Neural progenitor cell (in vitro differentiated cells): ENCODE measurements around the gene NANP. TPM values are rescaled to one million over a fixed set of nuclear protein-coding genes. Genes with fewer than 3 reads are reported as not detected.
"Not testable (repeated sequence)": the region's sequence is repeated elsewhere in the genome, so short reads cannot be mapped to it uniquely, and the experiment has no call there.

Experiments
- DNase-seq: peaks from one replicate; pipeline ENCODE4 v3.0.0-alpha.2; 2016; ENCODE audit warnings: low spot score
- H2AFZ ChIP-seq: fragments of 200-600 bp; sonication (generic); replicated peaks from 2 replicates; pipeline ENCODE4 v1.6.1; 2016; ENCODE audit warnings: antibody characterized with exemption
- H3F3A ChIP-seq: fragments of 200-600 bp; sonication (generic); 2 replicates; pipeline ENCODE4 v1.6.1; 2016; ENCODE audit warnings: antibody characterized with exemption, low read depth
- H3K27ac ChIP-seq: fragments of 200-600 bp; sonication (generic); 2 replicates; pipeline ENCODE4 v1.5.1; 2016; ENCODE audit warnings: mild to moderate bottlenecking
- H3K27me3 ChIP-seq: fragments of 200-600 bp; sonication (generic); 2 replicates; pipeline ENCODE4 v1.6.1; 2016; ENCODE audit warnings: mild to moderate bottlenecking, moderate library complexity
- H3K36me3 ChIP-seq: fragments of 200-600 bp; sonication (generic); 2 replicates; pipeline ENCODE4 v1.5.1; 2016
- H3K4me1 ChIP-seq: fragments of 200-600 bp; sonication (generic); 2 replicates; pipeline ENCODE4 v1.6.1; 2016; ENCODE audit warnings: mixed run types
- H3K4me2 ChIP-seq: fragments of 200-600 bp; sonication (generic); 2 replicates; pipeline ENCODE4 v1.6.1; 2016
- H3K4me3 ChIP-seq: fragments of 200-600 bp; sonication (generic); 2 replicates; pipeline ENCODE4 v1.5.1; 2016
- H3K79me2 ChIP-seq: fragments of 200-600 bp; sonication (generic); 2 replicates; pipeline ENCODE4 v1.6.1; 2016; ENCODE audit warnings: low read depth
- H3K9ac ChIP-seq: fragments of 200-600 bp; sonication (generic); 2 replicates; pipeline ENCODE4 v1.6.1; 2016
- H3K9me3 ChIP-seq: fragments of 200-600 bp; sonication (generic); 2 replicates; pipeline ENCODE4 v1.5.1; 2016; ENCODE audit warnings: low read depth
- H4K20me1 ChIP-seq: fragments of 200-600 bp; sonication (generic); 2 replicates; pipeline ENCODE4 v1.6.1; 2016; ENCODE audit warnings: low read depth
- H3K27ac Mint-ChIP-seq: 3 replicates; pipeline ENCODE4 v1.8.0; 2021; ENCODE audit warnings: mixed read lengths
- H3K27me3 Mint-ChIP-seq: 2 replicates; pipeline ENCODE4 v1.8.0; 2022; ENCODE audit warnings: low read depth, mild to moderate bottlenecking, inconsistent platforms, moderate library complexity, mixed read lengths; ENCODE audit not compliant: insufficient read depth
- H3K36me3 Mint-ChIP-seq: 3 replicates; pipeline ENCODE4 v1.8.0; 2021; ENCODE audit warnings: mixed read lengths
- H3K4me1 Mint-ChIP-seq: 3 replicates; pipeline ENCODE4 v1.8.0; 2021; ENCODE audit warnings: mixed read lengths
- H3K4me3 Mint-ChIP-seq: 3 replicates; pipeline ENCODE4 v1.8.0; 2021; ENCODE audit warnings: mild to moderate bottlenecking, moderate library complexity, mixed read lengths
- H3K9me3 Mint-ChIP-seq: 3 replicates; pipeline ENCODE4 v1.8.0; 2020; ENCODE audit warnings: mixed read lengths
- EZH2 ChIP-seq: fragments of 200-600 bp; sonication (generic); IDR thresholded peaks from 2 replicates; pipeline ENCODE4 v1.6.1; 2017; ENCODE audit warnings: antibody characterized with exemption, mild to moderate bottlenecking, moderate library complexity
- EZH2phosphoT487 ChIP-seq: fragments of 200-600 bp; sonication (generic); IDR thresholded peaks from 2 replicates; pipeline ENCODE4 v1.6.1; 2017; ENCODE audit warnings: antibody characterized with exemption
- total RNA-seq: library from RNA; depleted of rRNA; stranded (reverse); fragments of >200 nt; gene quantifications from 2 replicates; pipeline ENCODE4 v1.2.3, GENCODE V29; 2015; ENCODE audit warnings: low replicate concordance
- TF ChIP-seq, protein P1 (sequence below): fragments of 200-600 bp; sonication (generic); IDR thresholded peaks from 2 replicates; pipeline ENCODE4 v1.5.1; 2017; ENCODE audit warnings: antibody characterized with exemption, mild to moderate bottlenecking

Gene NANP
- total RNA-seq, 1 donor from 2014 or later, result 3.5 TPM

- Mint-ChIP-seq H3K4me1 (no peaks in the 10 kb centered on the region), H3K27me3 (peaks cover 3% of the 10 kb centered on the region), H3K4me3 (no peak overlapping the region), H3K9me3 (no peaks in the 10 kb centered on the region), H3K36me3 (no peaks in the 10 kb centered on the region), H3K27ac (no peak overlapping the region)
- H3K4me2 ChIP-seq, result no peak overlapping the region
- no peaks in the 10 kb centered on the region for H3K4me1 ChIP-seq
- no peak overlapping the region for H3K9ac ChIP-seq
- no peak overlapping the region for H3K4me3 ChIP-seq
- H3K79me2 ChIP-seq, result no peaks in the 10 kb centered on the region
- no peak overlapping the region for H3K27ac ChIP-seq
- H2AFZ ChIP-seq, result no peak overlapping the region
- no peaks in the 10 kb centered on the region for H3F3A ChIP-seq
- no peak for DNase-seq
- no peaks in the 10 kb centered on the region for H4K20me1 ChIP-seq
- H3K36me3 ChIP-seq, result no peaks in the 10 kb centered on the region
- TF ChIP-seq EZH2, result no peak
- TF ChIP-seq, protein P1, sequence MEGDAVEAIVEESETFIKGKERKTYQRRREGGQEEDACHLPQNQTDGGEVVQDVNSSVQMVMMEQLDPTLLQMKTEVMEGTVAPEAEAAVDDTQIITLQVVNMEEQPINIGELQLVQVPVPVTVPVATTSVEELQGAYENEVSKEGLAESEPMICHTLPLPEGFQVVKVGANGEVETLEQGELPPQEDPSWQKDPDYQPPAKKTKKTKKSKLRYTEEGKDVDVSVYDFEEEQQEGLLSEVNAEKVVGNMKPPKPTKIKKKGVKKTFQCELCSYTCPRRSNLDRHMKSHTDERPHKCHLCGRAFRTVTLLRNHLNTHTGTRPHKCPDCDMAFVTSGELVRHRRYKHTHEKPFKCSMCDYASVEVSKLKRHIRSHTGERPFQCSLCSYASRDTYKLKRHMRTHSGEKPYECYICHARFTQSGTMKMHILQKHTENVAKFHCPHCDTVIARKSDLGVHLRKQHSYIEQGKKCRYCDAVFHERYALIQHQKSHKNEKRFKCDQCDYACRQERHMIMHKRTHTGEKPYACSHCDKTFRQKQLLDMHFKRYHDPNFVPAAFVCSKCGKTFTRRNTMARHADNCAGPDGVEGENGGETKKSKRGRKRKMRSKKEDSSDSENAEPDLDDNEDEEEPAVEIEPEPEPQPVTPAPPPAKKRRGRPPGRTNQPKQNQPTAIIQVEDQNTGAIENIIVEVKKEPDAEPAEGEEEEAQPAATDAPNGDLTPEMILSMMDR, result no peak
- TF ChIP-seq EZH2phosphoT487, result no peak
- H3K27me3 ChIP-seq, result no peaks in the 10 kb centered on the region
- H3K9me3 ChIP-seq, result no peaks in the 10 kb centered on the region
Measured at GRCh38 chr20:25600632-25601031, 23.2 kb downstream of the NANP start.

DNA sequence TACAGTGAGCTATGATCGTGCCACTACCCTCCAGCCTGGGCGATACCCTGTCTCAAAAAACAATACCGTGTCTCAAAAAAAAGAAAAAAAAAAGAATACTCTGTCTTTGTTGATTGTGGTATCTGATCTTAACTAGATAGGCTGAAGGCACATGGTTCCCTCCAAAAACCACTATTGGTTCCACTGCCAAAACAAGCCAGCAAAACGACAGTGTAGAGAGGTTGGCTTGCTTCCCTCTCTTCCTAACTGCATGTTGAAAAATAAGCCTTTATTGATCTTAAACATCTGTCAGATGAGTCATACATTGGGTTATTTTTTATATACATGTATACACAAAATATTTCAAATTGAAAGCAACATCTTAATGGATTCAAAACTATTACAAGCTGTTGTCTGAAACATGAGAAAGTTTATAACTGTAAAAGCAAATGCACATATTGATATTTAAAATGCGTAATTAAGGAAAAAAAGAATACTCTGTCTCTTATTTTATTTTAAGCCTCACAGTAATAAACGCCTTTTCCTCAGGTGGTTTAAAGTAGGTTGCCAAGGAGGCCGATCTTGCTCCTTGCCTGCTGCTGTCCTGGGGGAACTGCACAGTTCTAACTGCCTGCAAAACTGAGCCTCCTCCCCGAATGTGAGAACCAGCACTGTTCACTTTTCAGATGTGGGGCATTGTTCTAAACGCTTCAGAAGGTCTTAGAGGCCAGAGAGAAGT lies 31.5 kb downstream of the NANP start:
- H2AFZ ChIP-seq, result no peak overlapping the region
- DNase-seq, result no peak
- Mint-ChIP-seq H3K4me1 (peaks cover 10% of the 10 kb centered on the region), H3K9me3 (no peaks in the 10 kb centered on the region), H3K36me3 (no peaks in the 10 kb centered on the region), H3K27me3 (peaks cover under 1% of the 10 kb centered on the region), H3K4me3 (no peak overlapping the region), H3K27ac (no peak overlapping the region)
- no peak overlapping the region for H3K4me2 ChIP-seq
- no peaks in the 10 kb centered on the region for H3K9me3 ChIP-seq
- no peaks in the 10 kb centered on the region for H3F3A ChIP-seq
- no peaks in the 10 kb centered on the region for H3K27me3 ChIP-seq
- H4K20me1 ChIP-seq, result no peaks in the 10 kb centered on the region
- no peaks in the 10 kb centered on the region for H3K4me1 ChIP-seq
- TF ChIP-seq EZH2phosphoT487, result no peak
- H3K9ac ChIP-seq, result no peak overlapping the region
- no peaks in the 10 kb centered on the region for H3K79me2 ChIP-seq
- H3K36me3 ChIP-seq, result no peaks in the 10 kb centered on the region
- no peak overlapping the region for H3K27ac ChIP-seq
- no peak overlapping the region for H3K4me3 ChIP-seq

DNA sequence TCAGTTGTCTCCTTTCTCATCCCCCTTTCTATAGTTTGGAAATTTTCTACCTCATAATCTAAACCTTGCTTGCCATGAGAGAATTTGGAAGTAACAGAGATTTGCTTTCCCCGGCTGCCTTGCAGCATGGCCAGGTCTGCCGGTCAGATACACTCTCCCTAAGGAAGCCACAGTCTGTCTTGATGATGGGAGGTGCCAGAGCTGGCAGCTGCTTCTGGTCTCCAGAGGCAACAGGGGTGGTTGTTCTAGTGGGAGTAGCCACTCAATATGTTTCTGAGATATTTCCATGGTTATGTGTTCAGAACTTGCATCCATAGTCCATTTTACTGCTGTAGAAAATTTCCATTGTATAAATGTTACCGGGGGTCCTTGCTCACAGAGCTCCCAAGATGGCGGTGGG lies 33.0 kb downstream of the NANP start:
- not testable (repeated sequence) for H3K9ac ChIP-seq, H3K4me3 Mint-ChIP-seq, H3K9me3 Mint-ChIP-seq, H3F3A ChIP-seq, H3K36me3 Mint-ChIP-seq, H3K36me3 ChIP-seq, H3K9me3 ChIP-seq, H2AFZ ChIP-seq, H3K4me1 ChIP-seq, H3K27me3 Mint-ChIP-seq, H4K20me1 ChIP-seq, H3K79me2 ChIP-seq, H3K27me3 ChIP-seq, H3K4me2 ChIP-seq, H3K27ac ChIP-seq, DNase-seq, H3K27ac Mint-ChIP-seq, H3K4me3 ChIP-seq
- H3K4me1 Mint-ChIP-seq, result peaks cover 12% of the 10 kb centered on the region

DNA sequence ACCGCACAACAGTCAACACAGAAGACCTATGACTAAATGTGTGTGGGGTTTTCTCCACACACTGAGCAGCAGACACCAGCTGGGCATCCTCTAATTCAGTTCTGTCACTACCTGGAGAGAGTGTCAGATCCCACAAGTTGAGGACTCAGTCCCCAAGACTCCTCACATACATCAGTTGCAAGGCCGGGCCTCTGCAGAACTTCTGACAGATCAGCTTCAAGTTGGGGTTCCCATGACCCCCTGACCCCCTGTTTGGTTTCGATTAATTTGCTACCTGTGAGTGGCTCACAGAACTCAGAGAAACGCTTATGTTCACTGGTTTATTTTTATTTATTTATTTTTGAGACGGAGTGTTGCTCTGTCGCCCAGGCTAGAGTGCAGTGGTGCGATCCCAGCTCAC lies 35.3 kb downstream of the NANP start:
- TF ChIP-seq, protein P1, result no peak
- no peak for TF ChIP-seq EZH2phosphoT487
- TF ChIP-seq EZH2, result no peak
- Histone ChIP-seq H3K9ac (no peak overlapping the region), H2AFZ (no peak overlapping the region), H4K20me1 (peaks cover 8% of the 10 kb centered on the region), H3K4me1 (no peaks in the 10 kb centered on the region), H3K4me3 (no peak overlapping the region), H3F3A (peaks cover 20% of the 10 kb centered on the region), H3K4me2 (no peak overlapping the region), H3K27ac (no peak overlapping the region), H3K27me3 (no peaks in the 10 kb centered on the region), H3K36me3 (peaks cover under 1% of the 10 kb centered on the region), H3K9me3 (no peaks in the 10 kb centered on the region), H3K79me2 (peaks cover 14% of the 10 kb centered on the region)
- peaks cover 2% of the 10 kb centered on the region for H3K9me3 Mint-ChIP-seq
- no peak overlapping the region for H3K4me3 Mint-ChIP-seq
- no peak for DNase-seq
- H3K4me1 Mint-ChIP-seq, result peaks cover 15% of the 10 kb centered on the region
- peaks cover 2% of the 10 kb centered on the region for H3K27me3 Mint-ChIP-seq
- H3K36me3 Mint-ChIP-seq, result peaks cover 3% of the 10 kb centered on the region
- no peak overlapping the region for H3K27ac Mint-ChIP-seq
